Measurements from ENCODE around the gene DLX3. TPM values are rescaled to one million over a fixed set of nuclear protein-coding genes. Genes with fewer than 3 reads are reported as not detected.

DLX3 gene
- total and polyA plus RNA-seq, 2 donors (not counting 1 experiment from before 2014, with no cell fraction given) = not detected

- no peak for DNase-seq (ENCODE audit: low read depth in 2 of 2)
- Histone ChIP-seq H3K79me2 (ENCODE audit: control insufficient read depth, insufficient read depth, low read length) (no peaks in the 10 kb centered on the region), H3K4me2 (ENCODE audit: extremely low read depth, insufficient read depth, low read length) (no peak overlapping the region), H3K9me3 (ENCODE audit: control insufficient read depth, insufficient read depth, low read depth, low read length) (no peaks in the 10 kb centered on the region), H3K4me3 (replicated peaks in 1 of 4; ENCODE audit: control extremely low read depth in 1 of 4, insufficient read depth in 1 of 4, low read depth in 3 of 4, low read length in 4 of 4) (no peak overlapping the region), H3K36me3 (ENCODE audit: control insufficient read depth, insufficient read depth, low read length) (no peaks in the 10 kb centered on the region), H3K9ac (ENCODE audit: insufficient read depth, low read length) (no peak overlapping the region), H4K20me1 (ENCODE audit: control insufficient read depth, extremely low read depth, insufficient read depth, low read length) (no peaks in the 10 kb centered on the region), H3K27ac (ENCODE audit: insufficient read depth, low read length) (no peak overlapping the region), H3K4me1 (ENCODE audit: control insufficient read depth, extremely low read depth, insufficient read depth, low read length) (peaks cover 5% of the 10 kb centered on the region), H2AFZ (ENCODE audit: low read length) (no peak overlapping the region), H3K27me3 (ENCODE audit: control insufficient read depth, insufficient read depth, low read length) (peaks cover 91% of the 10 kb centered on the region)
- TF ChIP-seq, protein P1, sequence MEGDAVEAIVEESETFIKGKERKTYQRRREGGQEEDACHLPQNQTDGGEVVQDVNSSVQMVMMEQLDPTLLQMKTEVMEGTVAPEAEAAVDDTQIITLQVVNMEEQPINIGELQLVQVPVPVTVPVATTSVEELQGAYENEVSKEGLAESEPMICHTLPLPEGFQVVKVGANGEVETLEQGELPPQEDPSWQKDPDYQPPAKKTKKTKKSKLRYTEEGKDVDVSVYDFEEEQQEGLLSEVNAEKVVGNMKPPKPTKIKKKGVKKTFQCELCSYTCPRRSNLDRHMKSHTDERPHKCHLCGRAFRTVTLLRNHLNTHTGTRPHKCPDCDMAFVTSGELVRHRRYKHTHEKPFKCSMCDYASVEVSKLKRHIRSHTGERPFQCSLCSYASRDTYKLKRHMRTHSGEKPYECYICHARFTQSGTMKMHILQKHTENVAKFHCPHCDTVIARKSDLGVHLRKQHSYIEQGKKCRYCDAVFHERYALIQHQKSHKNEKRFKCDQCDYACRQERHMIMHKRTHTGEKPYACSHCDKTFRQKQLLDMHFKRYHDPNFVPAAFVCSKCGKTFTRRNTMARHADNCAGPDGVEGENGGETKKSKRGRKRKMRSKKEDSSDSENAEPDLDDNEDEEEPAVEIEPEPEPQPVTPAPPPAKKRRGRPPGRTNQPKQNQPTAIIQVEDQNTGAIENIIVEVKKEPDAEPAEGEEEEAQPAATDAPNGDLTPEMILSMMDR (conservative IDR thresholded peaks at IDR 0.05 in 1 of 2, IDR thresholded peaks at IDR 0.05 in 1 of 2; ENCODE audit: low read depth in 1 of 2, low read length in 2 of 2) = no peak
- no peak for TF ChIP-seq EZH2 (IDR thresholded peaks at IDR 0.05; ENCODE audit: low read length, missing control alignments)
Measured at GRCh38 chr17:49966767-49967166, 28.3 kb downstream of the DLX3 start.

GRCh38 chr17:49965524-49965909, 29.5 kb downstream of the DLX3 start:
- Histone ChIP-seq H3K79me2 (ENCODE audit: control insufficient read depth, insufficient read depth, low read length) (no peaks in the 10 kb centered on the region), H3K4me1 (ENCODE audit: control insufficient read depth, extremely low read depth, insufficient read depth, low read length) (peaks cover 5% of the 10 kb centered on the region), H3K4me3 (replicated peaks in 1 of 4; ENCODE audit: control extremely low read depth in 1 of 4, insufficient read depth in 1 of 4, low read depth in 3 of 4, low read length in 4 of 4) (no peak overlapping the region), H3K27ac (ENCODE audit: insufficient read depth, low read length) (no peak overlapping the region), H3K9me3 (ENCODE audit: control insufficient read depth, insufficient read depth, low read depth, low read length) (no peaks in the 10 kb centered on the region), H3K4me2 (ENCODE audit: extremely low read depth, insufficient read depth, low read length) (no peak overlapping the region), H2AFZ (ENCODE audit: low read length) (no peak overlapping the region), H3K27me3 (ENCODE audit: control insufficient read depth, insufficient read depth, low read length) (peaks cover 79% of the 10 kb centered on the region), H4K20me1 (ENCODE audit: control insufficient read depth, extremely low read depth, insufficient read depth, low read length) (no peaks in the 10 kb centered on the region), H3K36me3 (ENCODE audit: control insufficient read depth, insufficient read depth, low read length) (no peaks in the 10 kb centered on the region), H3K9ac (ENCODE audit: insufficient read depth, low read length) (no peak overlapping the region)
- TF ChIP-seq EZH2 (IDR thresholded peaks at IDR 0.05; ENCODE audit: low read length, missing control alignments) = no peak
- TF ChIP-seq, protein P1 (conservative IDR thresholded peaks at IDR 0.05 in 1 of 2, IDR thresholded peaks at IDR 0.05 in 1 of 2; ENCODE audit: low read depth in 1 of 2, low read length in 2 of 2) = no peak
- no peak for DNase-seq (ENCODE audit: low read depth in 2 of 2)

GRCh38 chr17:49964769-49965523, 30.1 kb downstream of the DLX3 start:
- Histone ChIP-seq H3K9me3 (ENCODE audit: control insufficient read depth, insufficient read depth, low read depth, low read length) (no peaks in the 10 kb centered on the region), H2AFZ (ENCODE audit: low read length) (no peak overlapping the region), H4K20me1 (ENCODE audit: control insufficient read depth, extremely low read depth, insufficient read depth, low read length) (no peaks in the 10 kb centered on the region), H3K4me1 (ENCODE audit: control insufficient read depth, extremely low read depth, insufficient read depth, low read length) (peaks cover 5% of the 10 kb centered on the region), H3K79me2 (ENCODE audit: control insufficient read depth, insufficient read depth, low read length) (no peaks in the 10 kb centered on the region), H3K4me2 (ENCODE audit: extremely low read depth, insufficient read depth, low read length) (no peak overlapping the region), H3K27ac (ENCODE audit: insufficient read depth, low read length) (no peak overlapping the region), H3K27me3 (ENCODE audit: control insufficient read depth, insufficient read depth, low read length) (peaks cover 73% of the 10 kb centered on the region), H3K4me3 (replicated peaks in 1 of 4; ENCODE audit: control extremely low read depth in 1 of 4, insufficient read depth in 1 of 4, low read depth in 3 of 4, low read length in 4 of 4) (no peak overlapping the region), H3K36me3 (ENCODE audit: control insufficient read depth, insufficient read depth, low read length) (no peaks in the 10 kb centered on the region), H3K9ac (ENCODE audit: insufficient read depth, low read length) (no peak overlapping the region)
- no peak for DNase-seq (ENCODE audit: low read depth in 2 of 2)
- TF ChIP-seq, protein P1 (conservative IDR thresholded peaks at IDR 0.05 in 1 of 2, IDR thresholded peaks at IDR 0.05 in 1 of 2; ENCODE audit: low read depth in 1 of 2, low read length in 2 of 2) = no peak
- peak; percentile 81 for TF ChIP-seq EZH2 (IDR thresholded peaks at IDR 0.05; ENCODE audit: low read length, missing control alignments)

Data from fibroblast of lung (primary cell).